Sigmoid colon (tissue), 7 donors: ENCODE results near the gene TMEM256. TPM values are rescaled to one million over a fixed set of nuclear protein-coding genes. Genes with fewer than 3 reads are reported as not detected.

Experiments
- DNase-seq: peaks from one replicate; pipeline ENCODE4 v3.0.0-alpha.2; 2019
- H3K27ac ChIP-seq, 4 donors: fragments of 200-600 bp; sonication (generic); one replicate each; pipeline ENCODE4 v1.5.1; 2016 to 2019; ENCODE audit warnings: mild to moderate bottlenecking in 1 of 4
- H3K27me3 ChIP-seq, 3 donors: fragments of 200-600 bp; sonication (generic); one replicate each; pipeline ENCODE4 v1.5.1; 2019; ENCODE audit warnings: mild to moderate bottlenecking in 1 of 3
- H3K36me3 ChIP-seq, 4 donors: fragments of 200-600 bp; sonication (generic); one replicate each; pipeline ENCODE4 v1.5.1; 2016 to 2019
- H3K4me1 ChIP-seq, 4 donors: fragments of 200-600 bp; sonication (generic); one replicate each; pipeline ENCODE4 v1.5.1; 2017 to 2019
- H3K4me3 ChIP-seq, 4 donors: fragments of 200-600 bp; sonication (generic); one replicate each; pipeline ENCODE4 v1.5.1; 2017 to 2019; ENCODE audit warnings: mild to moderate bottlenecking in 2 of 4, moderate library complexity in 1 of 4
- H3K9me3 ChIP-seq, 4 donors: fragments of 200-600 bp in 3 of 4; sonication (generic) in 3 of 4; one replicate each; pipeline versions ENCODE4 v1.5.1 to v1.6.1; 2013 to 2019
- CTCF ChIP-seq, 4 experiments: fragments of 450-650 bp in 3 of 4; fragments of 200-600 bp in 1 of 4; IDR thresholded peaks; one replicate each; pipeline ENCODE4 v1.5.1; 2016 to 2019; ENCODE audit warnings: antibody characterized with exemption in 4 of 4, mild to moderate bottlenecking in 3 of 4, moderate library complexity in 2 of 4
- EP300 ChIP-seq, 4 donors: sonication (generic); formaldehyde crosslinking; IDR thresholded peaks; one replicate each; pipeline ENCODE4 v1.6.1; 2017; ENCODE audit warnings: antibody characterized with exemption in 4 of 4
- POLR2A ChIP-seq, 2 donors: fragments of 450-650 bp; IDR thresholded peaks; one replicate each; pipeline ENCODE4 v1.6.1; 2016; ENCODE audit warnings: antibody characterized with exemption in 2 of 2, mild to moderate bottlenecking in 2 of 2, moderate library complexity in 2 of 2
- POLR2AphosphoS5 ChIP-seq, 4 donors: sonication (generic); formaldehyde crosslinking; IDR thresholded peaks; one replicate each; pipeline ENCODE4 v1.6.1; 2017; ENCODE audit warnings: antibody characterized with exemption in 4 of 4
- WGBS, 2 donors: extraction: QIAGEN DNeasy Blood & Tissue Kit; methylation state at CpG; one replicate each; pipeline ENCODE4 v1.1.7; 2013; 5-methylcytosine and 5-hydroxymethylcytosine counted together
- intact Hi-C: fragments of 100-400 bp; cut with DNase I; formaldehyde crosslinking; loops from one replicate; pipeline ENCODE4 v1.15.1; 2023
- polyA plus RNA-seq, 3 donors: library from polyadenylated mRNA; stranded (reverse); fragments of 200-250 nt; gene quantifications; one replicate each; pipeline ENCODE4 v1.2.3, GENCODE V29; 2013
- total RNA-seq, 4 donors: library from RNA; depleted of rRNA; stranded (reverse); fragments of >200 nt; gene quantifications; one replicate each; pipeline ENCODE4 v1.1.0, GENCODE V29; 2016
- donor health status: healthy with polysubstance abuse.
- donor health status: Bipolar disorder and iron deficiency.
- donor health status: healthy.

TMEM256 gene
- total and polyA plus RNA-seq, 7 donors: 19.0 to 357 (median 150) TPM

- WGBS, 2 donors: 1% methylated on average over 65 of the region's 65 CpGs
- peak; percentile 90 for DNase-seq
- H3K4me3 ChIP-seq: peak overlapping the region; percentile 70 to 93 (median 85)
- no peaks in the 10 kb centered on the region for H3K9me3 ChIP-seq
- H3K4me1 ChIP-seq: peaks cover 0 to 49% (median 34%) of the 10 kb centered on the region in 4 donors
- peaks cover 0 to 19% (median 4%) of the 10 kb centered on the region in 4 donors for H3K36me3 ChIP-seq
- TF ChIP-seq POLR2A (IDR thresholded peaks at IDR 0.05) (peak in 1 of 2 donors; percentile 26), POLR2AphosphoS5 (IDR thresholded peaks at IDR 0.05) (peak; percentile 70 to 89 (median 78)), CTCF (IDR thresholded peaks at IDR 0.05) (no peak)
- peak overlapping the region; percentile 88 to 95 (median 92) for H3K27ac ChIP-seq
- intact Hi-C loops: loop anchor here (2.0 to 10.0 kb wide), 5 partner anchors 32 to 760 kb away; partner anchors contain the start of genes GABARAP, KIAA0753 and TXNDC17
- no peaks in the 10 kb centered on the region for H3K27me3 ChIP-seq
Observed at GRCh38 chr17:7404737-7405349, 946 bp upstream of the TMEM256 start.

- intact Hi-C loops: loop anchor here (2.0 to 10.0 kb wide), 3 partner anchors 81 to 759 kb away; partner anchors contain the start of genes GABARAP, KIAA0753, POLR2A and TXNDC17
- DNase-seq: no peak
- Histone ChIP-seq H3K27ac (peak overlapping the region; percentile 88 to 95 (median 92)), H3K9me3 (no peaks in the 10 kb centered on the region), H3K36me3 (peaks cover 0 to 7% (median under 1%) of the 10 kb centered on the region in 4 donors), H3K4me1 (peaks cover 0 to 49% (median 34%) of the 10 kb centered on the region in 4 donors), H3K27me3 (no peaks in the 10 kb centered on the region), H3K4me3 (peak overlapping the region; percentile 65 to 93 (median 85))
- WGBS, 2 donors: 0% methylated on average over 13 of the region's 13 CpGs
- no peak for TF ChIP-seq POLR2A (IDR thresholded peaks at IDR 0.05)
- TF ChIP-seq POLR2AphosphoS5 (IDR thresholded peaks at IDR 0.05): no peak
- TF ChIP-seq EP300 (IDR thresholded peaks at IDR 0.05): no peak
- no peak for TF ChIP-seq CTCF (IDR thresholded peaks at IDR 0.05)
Observed at GRCh38 chr17:7403727-7403976, 245 bp downstream of the TMEM256 start.

- intact Hi-C loops: loop anchor here (2.0 to 10.0 kb wide), 3 partner anchors 82 to 758 kb away; partner anchors contain the start of genes GABARAP, KIAA0753, POLR2A and TXNDC17
Observed at GRCh38 chr17:7403043-7403726, 712 bp downstream of the TMEM256 start.

GRCh38 chr17:7398612-7399011 lies 5.3 kb downstream of the TMEM256 start:
- Histone ChIP-seq H3K27ac (no peak overlapping the region), H3K36me3 (no peaks in the 10 kb centered on the region), H3K27me3 (no peaks in the 10 kb centered on the region), H3K9me3 (no peaks in the 10 kb centered on the region), H3K4me1 (peaks cover 0 to 41% (median 24%) of the 10 kb centered on the region in 4 donors), H3K4me3 (no peak overlapping the region)
- WGBS, 2 donors: 86 to 89% methylated on average over 2 of the region's 2 CpGs
- TF ChIP-seq POLR2AphosphoS5 (IDR thresholded peaks at IDR 0.05) (no peak), EP300 (IDR thresholded peaks at IDR 0.05) (no peak), POLR2A (IDR thresholded peaks at IDR 0.05) (no peak), CTCF (IDR thresholded peaks at IDR 0.05) (no peak)
- intact Hi-C loops: no loop called here
- no peak for DNase-seq

More at GRCh38 chr17:7403043-7403726, 712 bp downstream of the TMEM256 start:
- Histone ChIP-seq H3K9me3 (no peaks in the 10 kb centered on the region), H3K27me3 (no peaks in the 10 kb centered on the region), H3K36me3 (peaks cover 0 to 2% (median 0%) of the 10 kb centered on the region in 4 donors), H3K4me3 (peak overlapping the region; percentile 65 to 93 (median 85)), H3K4me1 (peaks cover 0 to 49% (median 34%) of the 10 kb centered on the region in 4 donors), H3K27ac (peak overlapping the region; percentile 88 to 95 (median 92))
- WGBS, 2 donors: 4 to 12% methylated on average over 16 of the region's 16 CpGs
- no peak for TF ChIP-seq EP300 (IDR thresholded peaks at IDR 0.05)
- TF ChIP-seq POLR2AphosphoS5 (IDR thresholded peaks at IDR 0.05): no peak
- TF ChIP-seq CTCF (IDR thresholded peaks at IDR 0.05): no peak
- no peak for TF ChIP-seq POLR2A (IDR thresholded peaks at IDR 0.05)
- DNase-seq: peak; percentile 88
